Ascending aorta (tissue), 2 donors: ENCODE results near the gene PBRM1. TPM values are rescaled to one million over a fixed set of nuclear protein-coding genes. Genes with fewer than 3 reads are reported as not detected.

ENCODE experiments used
- DNase-seq, 2 donors: peaks; one replicate each; pipeline ENCODE4 v3.0.0-alpha.2; 2019; ENCODE audit warnings: low spot score in 2 of 2
- H3K27ac ChIP-seq, 2 donors: fragments of 200-600 bp; sonication (generic); one replicate each; pipeline ENCODE4 v1.5.1; 2016 to 2017; ENCODE audit warnings: mild to moderate bottlenecking in 1 of 2
- H3K27me3 ChIP-seq: fragments of 200-600 bp; sonication (generic); one replicate; pipeline ENCODE4 v1.5.1; 2017
- H3K36me3 ChIP-seq, 2 donors: fragments of 200-600 bp; sonication (generic); one replicate each; pipeline ENCODE4 v1.5.1; 2016
- H3K4me1 ChIP-seq, 2 donors: fragments of 200-600 bp; sonication (generic); one replicate each; pipeline ENCODE4 v1.5.1; 2016 to 2017; ENCODE audit warnings: mild to moderate bottlenecking in 1 of 2
- H3K4me3 ChIP-seq, 2 donors: fragments of 200-600 bp; sonication (generic); one replicate each; pipeline ENCODE4 v1.5.1; 2016 to 2017; ENCODE audit warnings: mild to moderate bottlenecking in 1 of 2
- H3K9me3 ChIP-seq, 2 donors: fragments of 200-600 bp; sonication (generic); one replicate each; pipeline ENCODE4 v1.5.1; 2016
- CTCF ChIP-seq, 3 experiments: fragments of 200-600 bp in 2 of 3; fragments of 450-650 bp in 1 of 3; sonication (generic) in 2 of 3; IDR thresholded peaks; one replicate each; pipeline ENCODE4 v1.5.1; 2016 to 2019; ENCODE audit warnings: antibody characterized with exemption in 3 of 3, mild to moderate bottlenecking in 1 of 3, moderate library complexity in 1 of 3
- intact Hi-C: fragments of 100-400 bp; cut with DNase I; formaldehyde crosslinking; loops from one replicate; pipeline ENCODE4 v1.15.1; 2023
- total RNA-seq: library from RNA; depleted of rRNA; stranded (reverse); fragments of >200 nt; gene quantifications from one replicate; pipeline ENCODE4 v1.1.0, GENCODE V29; 2016

The PBRM1 gene
- total RNA-seq, 1 donor from 2014 or later = 36.7 TPM

DNA sequence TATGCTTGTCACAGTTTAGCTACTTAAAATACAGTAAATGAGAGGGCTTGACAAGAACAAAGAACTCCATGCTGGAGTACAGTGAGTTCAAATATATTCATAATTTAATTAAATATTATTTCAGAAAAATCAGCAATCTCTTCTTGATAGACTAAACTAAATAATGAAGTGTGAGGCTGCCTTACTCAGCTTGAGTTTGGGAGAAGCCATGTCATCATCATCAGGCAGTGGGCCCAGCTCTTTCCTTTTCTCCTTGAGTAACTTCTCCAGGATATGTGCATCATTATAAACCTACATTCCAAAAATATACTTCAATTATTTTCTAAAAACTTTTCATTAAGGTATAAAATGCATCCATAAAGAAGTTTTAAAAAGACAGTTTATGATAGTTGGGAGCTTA is 70.5 kb downstream of the PBRM1 start:
- peaks cover 28 to 82% of the 10 kb centered on the region in 2 donors for H3K36me3 ChIP-seq
- H3K4me1 ChIP-seq = no peaks in the 10 kb centered on the region

GRCh38 chr3:52614689-52615088 is 71.0 kb downstream of the PBRM1 start:
- Histone ChIP-seq H3K9me3 (no peaks in the 10 kb centered on the region), H3K4me1 (no peaks in the 10 kb centered on the region), H3K27ac (no peak overlapping the region), H3K27me3 (no peaks in the 10 kb centered on the region), H3K4me3 (no peak overlapping the region), H3K36me3 (peaks cover 25 to 82% of the 10 kb centered on the region in 2 donors)
- intact Hi-C loops = no loop called here
- TF ChIP-seq CTCF (IDR thresholded peaks at IDR 0.05) = no peak
- no peak for DNase-seq

More for the DNA sequence above, 70.5 kb downstream of the PBRM1 start:
- Histone ChIP-seq H3K9me3 (no peaks in the 10 kb centered on the region), H3K27ac (no peak overlapping the region), H3K4me3 (no peak overlapping the region), H3K27me3 (no peaks in the 10 kb centered on the region)
- no peak for DNase-seq
- intact Hi-C loops = no loop called here
- no peak for TF ChIP-seq CTCF (IDR thresholded peaks at IDR 0.05)

DNA sequence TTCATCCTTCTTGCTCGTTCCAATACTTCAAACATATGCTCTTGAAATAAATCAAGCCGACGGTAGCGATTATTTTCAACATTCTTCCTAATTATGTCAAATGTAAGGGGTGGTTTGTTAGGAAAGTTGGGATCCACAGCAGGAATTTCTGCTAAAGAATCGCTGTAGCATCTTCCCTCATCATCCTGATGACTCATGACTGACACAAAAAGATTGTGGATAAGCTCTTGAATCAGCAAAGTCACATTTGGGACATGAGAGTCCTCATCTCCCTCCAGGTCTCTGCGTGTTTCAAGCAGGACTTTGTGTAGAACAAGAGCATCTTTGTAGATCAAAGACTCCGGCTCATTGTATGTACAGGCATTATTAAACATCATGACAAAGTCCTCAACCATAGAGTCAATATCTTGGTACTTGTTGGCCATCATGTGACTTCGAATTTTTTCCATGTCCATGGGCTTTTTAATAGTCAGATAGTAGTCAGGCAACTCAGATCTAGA is 76.3 kb downstream of the PBRM1 start:
- Histone ChIP-seq H3K9me3 (no peaks in the 10 kb centered on the region), H3K27me3 (no peaks in the 10 kb centered on the region), H3K4me3 (no peak overlapping the region), H3K27ac (no peak overlapping the region), H3K4me1 (no peaks in the 10 kb centered on the region), H3K36me3 (peaks cover 15 to 70% of the 10 kb centered on the region in 2 donors)
- no peak for DNase-seq
- no peak for TF ChIP-seq CTCF (IDR thresholded peaks at IDR 0.05)
- intact Hi-C loops = no loop called here

GRCh38 chr3:52608337-52608736 is 77.4 kb downstream of the PBRM1 start:
- Histone ChIP-seq H3K9me3 (no peaks in the 10 kb centered on the region), H3K4me3 (no peak overlapping the region), H3K27ac (no peak overlapping the region), H3K4me1 (no peaks in the 10 kb centered on the region), H3K27me3 (no peaks in the 10 kb centered on the region), H3K36me3 (peaks cover 15 to 74% of the 10 kb centered on the region in 2 donors)
- intact Hi-C loops = no loop called here
- TF ChIP-seq CTCF (IDR thresholded peaks at IDR 0.05) = no peak
- no peak for DNase-seq

- H3K4me1 ChIP-seq = no peaks in the 10 kb centered on the region
- TF ChIP-seq CTCF (IDR thresholded peaks at IDR 0.05) = no peak
- no peak overlapping the region for H3K27ac ChIP-seq
- H3K36me3 ChIP-seq = peaks cover 27 to 78% of the 10 kb centered on the region in 2 donors
- H3K9me3 ChIP-seq = no peaks in the 10 kb centered on the region
- intact Hi-C loops = no loop called here
- H3K4me3 ChIP-seq = no peak overlapping the region
- H3K27me3 ChIP-seq = no peaks in the 10 kb centered on the region
- DNase-seq = no peak
Observed at GRCh38 chr3:52606373-52607085, 79.2 kb downstream of the PBRM1 start.
